H1 (cell line): Measurements from ENCODE around the gene SYMPK. TPM values are rescaled to one million over a fixed set of nuclear protein-coding genes. Genes with fewer than 3 reads are reported as not detected.

ENCODE experiments used
- CTCF ChIA-PET: fragments of 300-600 bp; sonication (Branson Sonifier 250); formaldehyde crosslinking; loops from one replicate; lab custom pipeline; 2021; ENCODE audit not compliant: partially characterized antibody; lab: Charles Lee
- POLR2A ChIA-PET: fragments of 300-600 bp; sonication (Branson Sonifier 250); formaldehyde crosslinking; loops from one replicate; lab custom pipeline; 2021; ENCODE audit warnings: inconsistent platforms; ENCODE audit not compliant: partially characterized antibody; lab: Charles Lee
- DNase-seq, 2 experiments: peaks; one replicate each; pipeline versions ENCODE4 v3.0.0 to v3.0.0-alpha.2; 2010 to 2022; ENCODE audit warnings: low spot score in 2 of 2, low read depth in 1 of 2, mixed read lengths in 1 of 2
- FAIRE-seq: peaks from 2 replicates; lab custom pipeline; 2011; peaks lifted over from hg19 to GRCh38; lab: Jason Lieb, UNC
- H2AFZ ChIP-seq: 2 replicates; pipeline ENCODE4 v1.8.1; 2012; ENCODE audit warnings: low read length, inconsistent platforms
- H2AK5ac ChIP-seq: 2 replicates; pipeline ENCODE4 v1.6.1; 2013; ENCODE audit warnings: low read depth, low read length
- H2BK120ac ChIP-seq: replicated peaks from 2 replicates; pipeline ENCODE3; 2013; ENCODE audit warnings: low read depth, low read length, inconsistent platforms
- H2BK12ac ChIP-seq: 2 replicates; pipeline ENCODE4 v1.6.1; 2013; ENCODE audit warnings: low read depth, low read length
- H2BK15ac ChIP-seq: 2 replicates; pipeline ENCODE4 v1.6.1; 2013; ENCODE audit warnings: low read length
- H2BK20ac ChIP-seq: 2 replicates; pipeline ENCODE4 v1.6.1; 2013; ENCODE audit warnings: low read length
- H2BK5ac ChIP-seq: 2 replicates; pipeline ENCODE4 v1.6.1; 2013; ENCODE audit warnings: low read depth, low read length
- H3K14ac ChIP-seq: 2 replicates; pipeline ENCODE4 v1.6.1; 2013; ENCODE audit warnings: inconsistent platforms; ENCODE audit not compliant: insufficient read length
- H3K18ac ChIP-seq: 2 replicates; pipeline ENCODE4 v1.6.1; 2013; ENCODE audit warnings: low read length; ENCODE audit errors: extremely low read depth
- H3K23ac ChIP-seq: 2 replicates; pipeline ENCODE4 v1.6.1; 2013; ENCODE audit warnings: inconsistent platforms; ENCODE audit not compliant: insufficient read length
- H3K23me2 ChIP-seq: 2 replicates; pipeline ENCODE4 v1.6.1; 2013; ENCODE audit warnings: low read depth, low read length
- H3K27ac ChIP-seq: 2 replicates; pipeline ENCODE4 v1.6.1; 2011; ENCODE audit warnings: low read depth, low read length, inconsistent platforms
- H3K27me3 ChIP-seq, 4 experiments: replicated peaks in 1 of 4; 1 replicate in 1 of 4; 2 replicates in 3 of 4; pipeline versions ENCODE4 v1.6.1 to v1.8.1; 2011 to 2013; ENCODE audit warnings: low read length in 3 of 4, mild to moderate bottlenecking in 3 of 4, inconsistent platforms in 2 of 4, mixed read lengths in 2 of 4, moderate library complexity in 1 of 4; ENCODE audit not compliant: control insufficient read depth in 3 of 4, insufficient read depth in 3 of 4; ENCODE audit errors: extremely low read depth in 1 of 4
- H3K36me3 ChIP-seq, 4 experiments: 2 replicates each; pipeline versions ENCODE4 v1.6.1 to v1.8.1; 2011 to 2013; ENCODE audit warnings: mild to moderate bottlenecking in 4 of 4, low read length in 3 of 4, moderate library complexity in 2 of 4, control low read depth in 1 of 4, inconsistent platforms in 1 of 4; ENCODE audit not compliant: insufficient read depth in 4 of 4, control insufficient read depth in 2 of 4
- H3K4ac ChIP-seq: replicated peaks from 2 replicates; pipeline ENCODE3; 2013; ENCODE audit warnings: low read length, low read depth, mixed read lengths, inconsistent platforms; ENCODE audit not compliant: insufficient read length
- H3K4me1 ChIP-seq, 4 experiments: replicated peaks in 1 of 4; 1 replicate in 1 of 4; 2 replicates in 3 of 4; pipeline versions ENCODE4 v1.6.1 to v1.8.1; 2011 to 2013; ENCODE audit warnings: low read length in 3 of 4, inconsistent platforms in 2 of 4, mixed read lengths in 1 of 4; ENCODE audit not compliant: insufficient read depth in 4 of 4, control insufficient read depth in 3 of 4
- H3K4me2 ChIP-seq, 2 experiments: 2 replicates each; pipeline versions ENCODE4 v1.6.1 to v1.8.1; 2011 to 2013; ENCODE audit warnings: low read depth in 2 of 2, low read length in 2 of 2, control low read depth in 1 of 2, inconsistent platforms in 1 of 2, mild to moderate bottlenecking in 1 of 2; ENCODE audit not compliant: insufficient read depth in 1 of 2
- H3K4me3 ChIP-seq, 4 experiments: fragments of 200-600, 300-600 bp in 1 of 4; sonication (generic), shearing (Covaris generic), sonication (Bioruptor Twin) in 1 of 4; 2 replicates each; pipeline versions ENCODE4 v1.5.1 to v1.8.1; 2011 to 2016; ENCODE audit warnings: low read length in 4 of 4, low read depth in 3 of 4, control low read depth in 2 of 4, inconsistent platforms in 2 of 4, mild to moderate bottlenecking in 2 of 4, mixed read lengths in 1 of 4, moderate library complexity in 1 of 4; ENCODE audit not compliant: insufficient read depth in 2 of 4; ENCODE audit errors: extremely low read depth in 1 of 4
- H3K56ac ChIP-seq: replicated peaks from 2 replicates; pipeline ENCODE3; 2013; ENCODE audit warnings: low read depth, mild to moderate bottlenecking, mixed read lengths, low read length, inconsistent platforms; ENCODE audit not compliant: insufficient read length
- H3K79me1 ChIP-seq: 2 replicates; pipeline ENCODE4 v1.6.1; 2013; ENCODE audit warnings: low read depth, low read length, control low read depth
- H3K79me2 ChIP-seq, 2 experiments: 2 replicates each; pipeline versions ENCODE4 v1.6.1 to v1.8.1; 2012 to 2013; ENCODE audit warnings: low read length in 2 of 2, mild to moderate bottlenecking in 2 of 2, inconsistent platforms in 1 of 2; ENCODE audit not compliant: insufficient read depth in 2 of 2, control insufficient read depth in 1 of 2
- H3K9ac ChIP-seq, 4 experiments: replicated peaks in 1 of 4; 1 replicate in 1 of 4; 2 replicates in 3 of 4; pipeline versions ENCODE4 v1.6.1 to v1.8.1; 2011 to 2013; ENCODE audit warnings: low read depth in 3 of 4, low read length in 3 of 4, control low read depth in 2 of 4, mild to moderate bottlenecking in 2 of 4, moderate library complexity in 2 of 4, inconsistent platforms in 1 of 4; ENCODE audit errors: extremely low read depth in 1 of 4
- H3K9me3 ChIP-seq, 2 experiments: 2 replicates each; pipeline versions ENCODE4 v1.6.1 to v1.8.1; 2012 to 2013; ENCODE audit warnings: mild to moderate bottlenecking in 2 of 2, moderate library complexity in 2 of 2, control low read depth in 1 of 2, inconsistent platforms in 1 of 2, low read depth in 1 of 2, low read length in 1 of 2, mixed read lengths in 1 of 2; ENCODE audit not compliant: insufficient read depth in 2 of 2
- H4K20me1 ChIP-seq, 2 experiments: replicated peaks in 1 of 2; 2 replicates each; pipeline versions ENCODE3 to v1.8.1; 2011 to 2013; ENCODE audit warnings: inconsistent platforms in 2 of 2, low read length in 2 of 2, mild to moderate bottlenecking in 1 of 2; ENCODE audit not compliant: insufficient read depth in 2 of 2, control insufficient read depth in 1 of 2
- H4K5ac ChIP-seq: 2 replicates; pipeline ENCODE4 v1.6.1; 2013; ENCODE audit warnings: low read length, low read depth, mixed read lengths, inconsistent platforms; ENCODE audit not compliant: insufficient read length
- H4K8ac ChIP-seq: 2 replicates; pipeline ENCODE4 v1.8.0; 2013; ENCODE audit warnings: mild to moderate bottlenecking, moderate library complexity, low read length, inconsistent platforms; ENCODE audit not compliant: insufficient read depth; ENCODE audit errors: extremely low read depth
- H4K91ac ChIP-seq: replicated peaks from 2 replicates; pipeline ENCODE3; 2013; ENCODE audit warnings: low read length, mixed read lengths, inconsistent platforms; ENCODE audit not compliant: insufficient read length
- ASH2L ChIP-seq: fragments of 200-600, 300-600 bp; sonication (generic); IDR thresholded peaks from one replicate; pipeline ENCODE4 v1.7.1; 2017; ENCODE audit warnings: low read length
- BACH1 ChIP-seq: IDR thresholded peaks from 2 replicates; pipeline ENCODE4 v1.6.1; 2012; ENCODE audit warnings: low read length, improper control_type of control experiment
- CBX8 ChIP-seq: fragments of 300-800, 300-1000 bp; sonication (generic); IDR thresholded peaks from 2 replicates; pipeline ENCODE4 v1.7.1; 2016; ENCODE audit warnings: low read depth, low read length, borderline replicate concordance
- CHD1 ChIP-seq: IDR thresholded peaks from 2 replicates; pipeline ENCODE4 v1.6.1; 2012; ENCODE audit warnings: low read depth, low read length, improper control_type of control experiment
- EGR1 ChIP-seq: IDR thresholded peaks from 2 replicates; pipeline ENCODE4 v1.6.1; 2011; ENCODE audit warnings: low read depth, low read length, borderline replicate concordance
- EZH2 ChIP-seq: fragments of 200-600 bp; sonication (generic); IDR thresholded peaks from 2 replicates; pipeline ENCODE4 v1.7.1; 2012; ENCODE audit warnings: low read depth, mild to moderate bottlenecking, moderate library complexity, low read length, inconsistent platforms; ENCODE audit not compliant: severe bottlenecking
- GTF2F1 ChIP-seq: IDR thresholded peaks from 2 replicates; pipeline ENCODE4 v1.6.1; 2012; ENCODE audit warnings: low read depth, low read length, improper control_type of control experiment, borderline replicate concordance
- JUND ChIP-seq: IDR thresholded peaks from 2 replicates; pipeline ENCODE4 v1.6.1; 2011; ENCODE audit warnings: mild to moderate bottlenecking, improper control_type of control experiment, low read length
- KDM1A ChIP-seq: fragments of 200-600, 300-600 bp; sonication (generic); IDR thresholded peaks from 2 replicates; pipeline ENCODE4 v1.7.1; 2016; ENCODE audit warnings: mild to moderate bottlenecking, low read length, borderline replicate concordance
- KDM5A ChIP-seq: fragments of 200-600 bp; IDR thresholded peaks from 2 replicates; pipeline ENCODE4 v1.7.1; 2012; ENCODE audit warnings: mild to moderate bottlenecking, low read length, inconsistent platforms, mixed read lengths
- POLR2A ChIP-seq, 2 experiments: IDR thresholded peaks; 1 replicate in 1 of 2; 2 replicates in 1 of 2; pipeline ENCODE4 v1.6.1; 2011; ENCODE audit warnings: low read depth in 2 of 2, low read length in 2 of 2, mild to moderate bottlenecking in 2 of 2; ENCODE audit errors: control extremely low read depth in 1 of 2
- SAP30 ChIP-seq: fragments of 300-600 bp; sonication (generic); IDR thresholded peaks from 2 replicates; pipeline ENCODE4 v1.7.1; 2012; ENCODE audit warnings: low read length, moderate library complexity, mild to moderate bottlenecking, inconsistent platforms; ENCODE audit not compliant: insufficient read depth, insufficient replicate concordance
- SIX5 ChIP-seq: IDR thresholded peaks from 2 replicates; pipeline ENCODE4 v1.6.1; 2011; ENCODE audit warnings: mild to moderate bottlenecking, low read depth, low read length
- WGBS, 2 experiments: shearing (Covaris generic) in 1 of 2; methylation state at CpG; one replicate each; pipeline versions ENCODE4 v1.1.6 to v1.1.7; 2013 to 2015; ENCODE audit warnings: low lambda C conversion rate in 2 of 2, mixed read lengths in 2 of 2, inconsistent platforms in 1 of 2, low coverage in 1 of 2, missing lambda C conversion rate in 1 of 2; ENCODE audit not compliant: insufficient replicate concordance in 2 of 2, insufficient coverage in 1 of 2, insufficient read length in 1 of 2; ENCODE audit errors: extremely low coverage in 1 of 2, missing lambda C conversion rate in 1 of 2; 5-methylcytosine and 5-hydroxymethylcytosine counted together
- polyA plus RNA-seq, 7 experiments: library from polyadenylated mRNA; depleted of rRNA in 3 of 7; stranded (reverse) in 5 of 7; unstranded in 2 of 7; fragments of >200 nt in 5 of 7; fragments of 200-250 nt in 2 of 7; gene quantifications; 1 replicate in 5 of 7; 2 replicates in 1 of 7; 4 replicates in 1 of 7; pipeline versions ENCODE4 v1.2.1 to v1.2.3, GENCODE V29; 2011 to 2013; ENCODE audit warnings: missing spikeins in 2 of 7, mixed read lengths in 2 of 7
- total RNA-seq: library from RNA; stranded (reverse); fragmentation: NEBNext Ultra II Directional; extraction: Animal tissue kit (Norgen Biotek cat#: 25700); gene quantifications from 2 replicates; pipeline ENCODE4 v1.2.1, GENCODE V29; 2021
- TF ChIP-seq, protein P1 (sequence below): IDR thresholded peaks from 2 replicates; pipeline ENCODE4 v1.6.1; 2012; ENCODE audit warnings: inconsistent platforms

The SYMPK gene
- total and polyA plus RNA-seq, 2 of the 8 experiments (the other 6 are each of a cell fraction or from before 2014, with no cell fraction given) = 93.6 to 99.5 TPM

DNA sequence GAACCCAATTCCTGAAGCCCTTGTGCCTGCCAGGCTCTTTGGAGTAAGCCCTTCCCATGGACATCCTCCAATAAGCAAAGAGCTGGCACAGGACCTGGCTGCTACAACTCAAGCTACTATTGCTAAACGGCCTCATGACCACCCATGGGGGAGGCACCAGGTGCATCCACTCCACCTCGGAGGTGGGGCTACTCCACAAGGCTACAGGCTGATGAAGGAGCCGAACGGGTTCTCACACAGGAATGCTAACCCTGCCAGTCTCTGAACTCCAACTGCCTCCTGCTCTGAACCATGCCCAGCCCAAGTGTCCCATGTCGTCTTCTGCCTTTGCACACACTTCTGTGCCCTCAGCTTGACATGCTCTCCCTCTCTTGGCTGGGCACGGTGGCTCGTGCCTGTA, 10.0 kb downstream of the SYMPK start:
- Histone ChIP-seq H4K8ac (no peak overlapping the region), H3K4me2 (no peak overlapping the region), H4K91ac (no peak overlapping the region), H2AK5ac (no peak overlapping the region), H2BK120ac (no peak overlapping the region), H3K27me3 (no peaks in the 10 kb centered on the region; a peak in 1 of 7 replicates), H3K27ac (no peak overlapping the region), H3K4me3 (no peak overlapping the region), H3K79me1 (0 out of 2 replicates have a peak, but pooled peaks cover 4% of the 10 kb centered on the region), H2BK5ac (no peak overlapping the region), H4K20me1 (peaks cover 3 to 18% of the 10 kb centered on the region in 2 experiments), H3K23ac (no peak overlapping the region), H2AFZ (no peak overlapping the region), H3K79me2 (peaks cover 0 to 21% of the 10 kb centered on the region in 2 experiments; a peak in 2 of 4 replicates), H3K14ac (no peak overlapping the region), H3K36me3 (peaks cover 28 to 59% (median 45%) of the 10 kb centered on the region in 4 experiments), H3K9me3 (no peaks in the 10 kb centered on the region), H3K4ac (no peak overlapping the region), H3K56ac (no peak overlapping the region), H3K4me1 (no peaks in the 10 kb centered on the region), H2BK15ac (no peak overlapping the region), H2BK20ac (no peak overlapping the region), H3K18ac (no peak overlapping the region), H3K23me2 (no peaks in the 10 kb centered on the region), H4K5ac (no peak overlapping the region), H2BK12ac (no peak overlapping the region), H3K9ac (no peak overlapping the region)
- FAIRE-seq (no peak), DNase-seq (no peak)
- WGBS, 2 experiments = 85% methylated on average over 7 of the region's 7 CpGs; no CpG with 5 or more reads in 1 of the 2 experiments
- POLR2A ChIA-PET = interaction anchor here (0.6 to 3.8 kb wide), 10 partner anchors 9 to 36 kb away, joined by 3 to 19 read pairs (median 3); partner anchors contain the start of genes FOXA3 and SYMPK
- CTCF ChIA-PET = interaction anchor here (0.7 to 2.6 kb wide), 5 partner anchors 10 to 71 kb away, joined by 3 to 13 read pairs (median 3); partner anchors contain the start of genes DMPK and SYMPK
- no peak for TF ChIP-seq KDM1A
- TF ChIP-seq EGR1 = no peak
- no peak for TF ChIP-seq BACH1
- no peak for TF ChIP-seq KDM5A
- TF ChIP-seq CHD1 = no peak
- TF ChIP-seq GTF2F1 = no peak
- no peak for TF ChIP-seq SAP30
- no peak for TF ChIP-seq EZH2
- TF ChIP-seq SIX5 = no peak
- no peak for TF ChIP-seq POLR2A (IDR thresholded peaks at IDR 0.05; ENCODE audit: control extremely low read depth in 1 of 2, low read depth in 2 of 2, low read length in 2 of 2)
- no peak for TF ChIP-seq JUND
- no peak for TF ChIP-seq ASH2L
- TF ChIP-seq, protein P1, sequence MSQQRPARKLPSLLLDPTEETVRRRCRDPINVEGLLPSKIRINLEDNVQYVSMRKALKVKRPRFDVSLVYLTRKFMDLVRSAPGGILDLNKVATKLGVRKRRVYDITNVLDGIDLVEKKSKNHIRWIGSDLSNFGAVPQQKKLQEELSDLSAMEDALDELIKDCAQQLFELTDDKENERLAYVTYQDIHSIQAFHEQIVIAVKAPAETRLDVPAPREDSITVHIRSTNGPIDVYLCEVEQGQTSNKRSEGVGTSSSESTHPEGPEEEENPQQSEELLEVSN = no peak
- TF ChIP-seq CBX8 = no peak
